ENCODE data around the gene EPB41L5. TPM values are rescaled to one million over a fixed set of nuclear protein-coding genes. Genes with fewer than 3 reads are reported as not detected.
A peak's percentile ranks its signal among the peaks of the same experiment; 100 is the strongest.
"Not testable (repeated sequence)": the region's sequence is repeated elsewhere in the genome, so short reads cannot be mapped to it uniquely, and the experiment has no call there.

Gene EPB41L5
- 22.1 and 25.9 TPM in 2 replicates for total RNA-seq (2014; rRNA removed; shearing (Covaris generic))

DNA sequence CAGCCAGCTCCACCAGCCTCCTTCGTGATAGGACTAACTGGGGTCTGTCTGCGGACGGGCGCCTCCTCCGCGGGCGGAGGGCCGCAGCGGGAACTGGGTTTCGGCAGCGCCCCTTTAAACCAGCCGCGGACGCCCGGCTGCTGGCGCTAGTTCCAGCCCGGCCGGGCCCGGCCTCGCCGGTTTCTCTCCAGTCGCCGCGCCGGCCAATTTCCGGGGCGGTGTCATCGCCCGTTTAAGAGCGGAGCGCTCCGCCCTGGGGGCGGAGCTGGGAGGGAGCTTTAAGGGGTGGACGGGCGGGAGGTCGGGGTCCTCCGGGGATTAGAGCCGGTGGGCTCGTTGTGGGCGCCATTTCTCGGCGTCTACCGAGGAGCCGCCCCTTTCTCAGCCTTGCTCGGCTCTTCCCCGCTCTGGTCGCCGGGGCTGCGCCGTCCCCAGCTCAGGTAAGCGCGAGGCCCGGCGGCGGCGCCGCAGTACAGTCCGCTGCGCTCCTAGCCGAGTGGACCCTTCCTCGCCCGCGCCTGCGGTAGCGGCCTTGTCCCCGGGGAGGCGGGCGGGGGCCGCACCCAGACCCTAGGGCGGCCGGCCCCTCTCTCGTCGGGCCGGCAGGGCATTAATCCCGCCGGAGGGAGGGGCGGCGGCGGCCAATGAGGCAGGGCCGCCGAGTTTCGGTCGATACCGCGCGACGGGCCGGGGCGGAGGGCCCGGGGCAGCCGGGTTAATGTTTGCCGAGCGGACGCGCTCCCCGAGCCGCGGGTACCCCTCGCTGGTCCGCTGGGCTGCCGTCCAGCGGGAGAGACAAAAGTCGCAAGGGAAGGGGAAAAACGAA lies at the start of gene EPB41L5:
EPB41L5 (plus strand) TSS at position 307 of the 826 bp plus-strand sequence. CDS start 6,008 bp downstream, outside the sequence.
- Histone ChIP-seq H3K4me1 (no peaks in the 10 kb centered on the region), H3K27me3 (no peaks in the 10 kb centered on the region), H3K4me3 (peak within 1 kb of the TSS; percentile 80), H3K9me3 (replicated peaks) (no peaks in the 10 kb centered on the region), H3K36me3 (no peaks in the 10 kb centered on the region), H3K27ac (peak within 1 kb of the TSS; percentile 63)
- DNase-seq, result peak; percentile 92 to 95

- Histone ChIP-seq H3K4me1 (no peaks in the 10 kb centered on the region), H3K27me3 (no peaks in the 10 kb centered on the region), H3K27ac (no peak overlapping the region), H3K4me3 (no peak overlapping the region), H3K36me3 (no peaks in the 10 kb centered on the region; the same call in 1 of the 2 replicates), H3K9me3 (replicated peaks) (no peaks in the 10 kb centered on the region)
- no peak for DNase-seq
Measured at GRCh38 chr2:119981896-119982295, 31.0 kb upstream of the EPB41L5 start.

DNA sequence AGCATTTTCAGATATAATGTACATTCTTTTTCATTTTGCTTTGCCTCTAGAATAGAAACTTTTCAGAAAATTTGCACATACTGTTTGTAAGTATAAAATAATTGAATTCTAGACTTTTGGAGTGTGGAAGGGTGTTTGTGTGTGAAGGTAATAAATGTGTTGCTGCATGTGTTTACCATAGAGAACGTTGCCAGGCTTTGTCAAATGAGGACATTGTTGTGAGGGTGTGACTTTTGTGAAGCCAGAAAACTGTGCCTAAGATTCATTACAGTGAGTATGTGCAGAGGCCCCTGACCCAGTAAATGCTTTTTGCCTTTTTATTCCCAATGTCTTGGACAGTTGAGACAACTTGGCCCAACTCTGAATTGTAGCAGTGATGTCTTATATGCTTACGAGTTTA lies 30.4 kb upstream of the EPB41L5 start:
- H3K4me3 ChIP-seq, result no peak overlapping the region
- no peak for DNase-seq
- H3K9me3 ChIP-seq (replicated peaks), result no peaks in the 10 kb centered on the region
- no peaks in the 10 kb centered on the region for H3K4me1 ChIP-seq
- H3K36me3 ChIP-seq, result no peaks in the 10 kb centered on the region; the same call in 1 of the 2 replicates
- no peak overlapping the region for H3K27ac ChIP-seq
- no peaks in the 10 kb centered on the region for H3K27me3 ChIP-seq

- no peaks in the 10 kb centered on the region for H3K4me1 ChIP-seq
- DNase-seq, result no peak
- no peaks in the 10 kb centered on the region for H3K27me3 ChIP-seq
- H3K9me3 ChIP-seq (replicated peaks), result no peaks in the 10 kb centered on the region
- no peaks in the 10 kb centered on the region; the same call in 1 of the 2 replicates for H3K36me3 ChIP-seq
- H3K4me3 ChIP-seq, result no peak overlapping the region
- H3K27ac ChIP-seq, result no peak overlapping the region
Measured at GRCh38 chr2:119983108-119983507, 29.8 kb upstream of the EPB41L5 start.

- DNase-seq, result no peak
- H3K9me3 ChIP-seq (replicated peaks), result no peaks in the 10 kb centered on the region
- no peaks in the 10 kb centered on the region for H3K27me3 ChIP-seq
- no peak overlapping the region for H3K27ac ChIP-seq
- no peaks in the 10 kb centered on the region for H3K36me3 ChIP-seq
- no peak overlapping the region for H3K4me3 ChIP-seq
- H3K4me1 ChIP-seq, result no peaks in the 10 kb centered on the region
Measured at GRCh38 chr2:119996148-119996547, 16.7 kb upstream of the EPB41L5 start.

DNA sequence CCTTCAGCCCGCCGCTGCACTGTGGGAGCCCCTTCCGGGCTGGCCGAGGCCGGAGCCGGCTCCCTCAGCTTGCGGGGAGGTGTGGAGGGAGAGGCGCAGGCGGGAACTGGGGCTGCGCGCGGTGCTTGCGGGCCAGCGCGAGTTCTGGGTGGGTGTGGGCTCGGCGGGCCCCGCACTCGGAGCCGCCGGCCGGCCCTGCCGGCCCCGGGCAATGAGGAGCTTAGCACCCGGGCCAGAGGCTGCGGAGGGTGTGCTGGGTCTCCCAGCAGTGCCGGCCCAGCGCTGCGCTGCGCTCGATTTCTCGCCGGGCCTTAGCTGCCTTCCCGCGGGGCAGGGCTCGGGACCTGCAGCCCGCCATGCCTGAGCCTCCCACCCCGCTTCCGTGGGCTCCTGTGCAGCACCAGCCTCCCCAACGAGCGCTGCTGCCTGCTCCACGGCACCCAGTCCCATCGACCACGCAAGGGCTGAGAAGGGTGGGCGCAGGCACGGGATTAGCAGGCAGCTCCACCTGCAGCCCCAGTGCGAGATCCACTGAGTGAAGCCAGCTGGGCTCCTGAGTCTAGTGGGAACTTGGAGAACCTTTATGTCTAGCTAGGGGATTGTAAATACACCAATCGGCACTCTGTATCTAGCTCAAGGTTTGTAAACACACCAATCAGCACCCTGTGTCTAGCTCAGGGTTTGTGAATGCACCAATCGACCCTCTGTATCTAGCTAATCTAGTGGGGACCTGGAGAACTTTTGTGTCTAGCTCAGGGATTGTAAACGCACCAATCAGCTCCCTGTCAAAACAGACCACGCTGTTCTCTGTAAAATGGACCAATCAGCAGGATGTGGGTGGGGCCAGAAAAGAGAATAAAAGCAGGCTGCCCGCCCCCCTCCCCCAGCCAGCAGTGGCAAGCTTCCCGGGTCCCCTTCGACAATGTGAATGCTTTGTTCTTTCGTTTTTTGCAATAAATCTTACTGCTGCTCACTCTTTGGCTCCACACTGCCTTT lies 15.7 kb upstream of the EPB41L5 start:
- H3K27me3 ChIP-seq; H3K27ac ChIP-seq; DNase-seq; H3K36me3 ChIP-seq; H3K4me3 ChIP-seq; H3K9me3 ChIP-seq (replicated peaks); H3K4me1 ChIP-seq: not testable (repeated sequence)

DNA sequence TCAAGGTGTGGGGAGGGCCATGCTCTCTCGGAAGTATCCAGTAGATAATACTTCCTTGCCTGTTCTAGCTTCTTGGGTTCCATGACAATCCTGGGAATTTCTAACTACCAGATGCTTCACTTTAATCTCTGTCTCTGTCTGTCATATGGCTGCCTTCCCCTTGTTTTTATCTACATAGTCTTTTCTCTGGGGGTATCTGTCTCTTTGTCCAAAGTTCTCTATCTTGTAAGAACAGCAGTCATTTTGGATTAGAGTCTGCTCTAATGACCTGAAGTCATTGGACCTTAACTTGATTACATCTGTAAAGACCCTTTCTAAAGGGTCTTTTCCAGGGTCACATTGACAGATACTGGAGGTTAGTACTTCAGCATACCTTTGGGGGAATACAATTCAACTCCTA lies 11.4 kb upstream of the EPB41L5 start:
- Histone ChIP-seq H3K27me3 (no peaks in the 10 kb centered on the region), H3K4me1 (no peaks in the 10 kb centered on the region), H3K9me3 (replicated peaks) (no peaks in the 10 kb centered on the region), H3K36me3 (no peaks in the 10 kb centered on the region), H3K4me3 (no peak overlapping the region), H3K27ac (no peak overlapping the region)
- DNase-seq, result no peak

DNA sequence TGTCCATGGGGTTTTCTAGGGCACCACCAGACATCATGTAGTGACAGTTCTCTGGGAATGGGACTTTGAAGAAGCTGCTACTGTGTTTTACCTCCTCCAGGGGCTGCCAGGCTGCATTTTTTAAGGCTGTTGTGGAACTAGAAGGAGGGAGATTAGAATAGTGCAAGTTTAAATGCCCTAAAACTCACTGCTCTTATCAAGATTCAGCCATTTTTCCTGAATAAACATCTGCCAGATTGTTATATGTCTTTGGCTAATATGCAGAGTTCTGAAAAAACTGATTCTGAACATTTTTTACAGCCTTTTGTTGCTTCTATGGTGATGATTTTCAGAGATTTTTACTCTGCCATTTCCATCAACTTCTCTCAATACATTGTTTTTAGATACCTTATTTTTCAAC lies 8.6 kb upstream of the EPB41L5 start:
- Histone ChIP-seq H3K4me3 (no peak overlapping the region), H3K27me3 (no peaks in the 10 kb centered on the region), H3K9me3 (replicated peaks) (no peaks in the 10 kb centered on the region), H3K4me1 (no peaks in the 10 kb centered on the region), H3K36me3 (no peaks in the 10 kb centered on the region), H3K27ac (no peak overlapping the region)
- no peak for DNase-seq

- H3K9me3 ChIP-seq (replicated peaks), result no peaks in the 10 kb centered on the region
- H3K4me3 ChIP-seq, result no peak overlapping the region
- H3K27me3 ChIP-seq, result no peaks in the 10 kb centered on the region
- no peaks in the 10 kb centered on the region for H3K36me3 ChIP-seq
- no peak overlapping the region for H3K27ac ChIP-seq
- H3K4me1 ChIP-seq, result no peaks in the 10 kb centered on the region
- no peak for DNase-seq
Measured at GRCh38 chr2:120005834-120006521, 6.9 kb upstream of the EPB41L5 start.

- DNase-seq, result no peak
- Histone ChIP-seq H3K27me3 (no peaks in the 10 kb centered on the region), H3K9me3 (replicated peaks) (no peaks in the 10 kb centered on the region), H3K4me1 (no peaks in the 10 kb centered on the region), H3K27ac (no peak overlapping the region), H3K4me3 (no peak overlapping the region), H3K36me3 (no peaks in the 10 kb centered on the region)
Measured at GRCh38 chr2:120007851-120008250, 5.0 kb upstream of the EPB41L5 start.

GRCh38 chr2:120012363-120012762 lies 514 bp upstream of the EPB41L5 start:
- Histone ChIP-seq H3K27ac (peak overlapping the region; percentile 63), H3K4me3 (peak overlapping the region; percentile 80), H3K9me3 (replicated peaks) (no peaks in the 10 kb centered on the region), H3K4me1 (no peaks in the 10 kb centered on the region), H3K36me3 (no peaks in the 10 kb centered on the region), H3K27me3 (no peaks in the 10 kb centered on the region)
- DNase-seq, result no peak

DNA sequence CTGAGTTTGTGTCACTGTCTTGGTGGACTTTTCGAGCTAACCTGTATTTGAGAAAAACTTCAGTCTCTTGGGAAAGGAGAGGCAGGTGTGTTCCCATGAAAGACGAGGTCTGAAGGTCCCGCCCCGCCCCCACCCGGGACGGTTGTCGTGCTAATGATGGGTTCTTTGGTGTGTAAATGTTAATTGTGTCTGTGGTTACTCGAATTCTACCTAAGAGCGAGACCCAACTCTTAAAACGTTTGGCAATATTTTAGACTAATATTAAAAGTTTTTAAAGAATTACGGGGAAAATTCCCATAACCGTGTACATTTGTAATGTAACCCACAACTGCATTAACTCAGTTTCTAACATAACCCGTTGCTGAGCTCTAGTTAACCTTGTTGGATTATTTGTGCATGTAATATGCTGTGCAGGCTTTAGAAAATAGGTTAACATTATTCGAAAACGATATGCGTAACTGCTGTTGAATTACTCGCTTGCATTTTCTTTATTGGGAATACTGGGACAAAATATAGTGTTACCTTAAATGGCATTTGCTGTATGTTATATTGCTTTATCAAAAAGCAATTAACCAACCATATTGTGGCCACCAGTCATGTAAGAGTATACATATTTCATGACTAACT lies 833 bp downstream of the EPB41L5 start:
- no peak for DNase-seq
- Histone ChIP-seq H3K4me3 (peak overlapping the region; percentile 80), H3K27ac (peak overlapping the region; percentile 63), H3K4me1 (no peaks in the 10 kb centered on the region), H3K9me3 (replicated peaks) (no peaks in the 10 kb centered on the region), H3K27me3 (no peaks in the 10 kb centered on the region), H3K36me3 (no peaks in the 10 kb centered on the region)

DNA sequence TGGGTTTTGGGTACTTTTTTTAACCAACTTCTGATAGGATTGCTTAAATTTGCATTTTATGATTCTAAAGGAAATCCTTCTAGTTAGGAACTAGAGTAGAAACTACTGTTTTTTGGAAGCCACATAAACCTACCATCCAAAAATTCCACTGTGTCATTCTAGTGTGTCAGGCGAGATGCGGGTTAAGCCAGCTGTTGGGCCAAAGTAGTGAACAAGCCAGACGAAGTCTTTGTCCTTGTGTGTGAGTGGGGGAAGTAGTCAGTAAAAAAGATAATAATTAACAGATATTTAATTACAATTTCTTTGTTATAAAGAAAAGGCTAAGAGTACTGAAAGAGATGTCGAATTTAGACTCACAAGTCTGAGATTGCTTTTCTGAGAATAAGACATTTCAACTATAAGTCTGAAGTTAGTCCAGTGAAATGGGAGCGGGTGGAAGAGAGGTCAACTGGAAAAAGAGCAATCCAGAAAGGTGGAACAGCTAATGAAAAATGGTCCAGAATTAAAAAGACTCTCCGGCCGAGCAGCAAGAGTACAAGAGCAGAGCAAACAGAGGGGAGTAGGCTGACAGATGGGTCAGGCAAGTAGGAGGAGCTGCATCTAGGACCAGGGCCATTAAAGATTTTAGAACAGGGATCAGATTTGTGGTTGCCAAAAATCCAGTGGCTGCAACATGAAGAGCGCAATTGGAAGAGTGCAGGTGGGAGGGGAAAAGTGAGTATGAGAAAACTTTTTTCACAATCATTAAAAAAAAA lies 1.5 kb downstream of the EPB41L5 start:
- Histone ChIP-seq H3K9me3 (replicated peaks) (no peaks in the 10 kb centered on the region), H3K4me3 (no peak overlapping the region), H3K36me3 (no peaks in the 10 kb centered on the region), H3K27ac (no peak overlapping the region), H3K27me3 (no peaks in the 10 kb centered on the region), H3K4me1 (no peaks in the 10 kb centered on the region)
- DNase-seq, result peak in 1 of 2 experiments; percentile 24

GRCh38 chr2:120016800-120017199 lies 3.9 kb downstream of the EPB41L5 start:
- no peak for DNase-seq
- Histone ChIP-seq H3K9me3 (replicated peaks) (no peaks in the 10 kb centered on the region), H3K4me3 (no peak overlapping the region), H3K4me1 (no peaks in the 10 kb centered on the region), H3K36me3 (no peaks in the 10 kb centered on the region), H3K27ac (no peak overlapping the region), H3K27me3 (no peaks in the 10 kb centered on the region)
